ENCODE data around the gene HOXB13. TPM values are rescaled to one million over a fixed set of nuclear protein-coding genes. Genes with fewer than 3 reads are reported as not detected.

HOXB13 gene
- total and polyA plus RNA-seq, 8 donors, result 0.15 to 0.29 TPM; not detected in 6

DNA sequence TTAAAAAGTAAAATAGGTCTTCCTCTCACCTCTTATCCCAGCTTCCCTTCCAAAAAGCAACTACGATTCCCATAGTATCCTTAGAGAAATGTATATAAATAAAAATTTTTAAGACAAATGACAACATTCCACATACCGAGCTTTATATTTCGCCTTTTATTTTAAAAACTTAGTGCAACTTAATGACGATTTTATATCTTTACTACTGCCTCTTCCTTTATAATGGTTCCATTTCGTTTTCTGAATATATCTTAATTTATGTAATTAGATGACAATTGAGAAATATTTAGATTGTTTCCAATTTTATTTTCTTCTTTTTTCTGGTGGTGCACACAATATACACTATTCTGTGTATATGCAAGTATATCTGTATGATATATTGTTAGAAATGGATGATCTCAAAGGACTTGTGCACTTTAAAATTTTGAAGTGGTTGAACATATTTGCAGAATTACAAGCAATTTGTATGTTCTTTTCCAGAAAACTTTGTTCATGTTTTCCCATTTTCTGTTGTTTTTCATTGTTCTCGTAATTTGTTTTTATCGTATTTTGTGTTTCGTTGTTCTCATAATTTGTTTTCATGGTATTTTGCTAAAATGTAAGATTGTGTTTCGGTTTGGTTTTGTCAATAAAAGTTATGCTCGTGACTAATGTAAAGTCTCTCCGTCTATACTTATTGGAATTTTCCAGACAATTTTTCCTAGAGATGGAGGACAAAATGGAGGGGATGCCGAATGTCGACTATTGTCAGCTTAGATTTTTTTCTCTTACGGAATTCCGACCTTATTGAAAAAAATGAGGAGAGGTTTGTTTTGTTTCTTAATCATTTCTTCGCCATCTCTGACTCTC, 20.4 kb upstream of the HOXB13 start:
- no peak overlapping the region for H3K4me3 ChIP-seq
- no peaks in the 10 kb centered on the region for H3K36me3 ChIP-seq
- DNase-seq, result no peak
- H3K9me3 ChIP-seq, result peaks cover 0 to 8% (median 0%) of the 10 kb centered on the region in 4 donors
- peaks cover 54 to 100% (median 99%) of the 10 kb centered on the region in 3 donors for H3K27me3 ChIP-seq
- 23 to 34% (median 26%) methylated on average over 16 of the region's 16 CpGs for WGBS, 5 donors
- peaks cover 0 to 15% (median 6%) of the 10 kb centered on the region in 4 donors for H3K4me1 ChIP-seq
- intact Hi-C loops (cut with DNase I; ENCODE audit: low total_unique reads), result no loop called here
- no peak overlapping the region for H3K27ac ChIP-seq
- TF ChIP-seq POLR2AphosphoS5 (IDR thresholded peaks at IDR 0.05), result no peak

DNA sequence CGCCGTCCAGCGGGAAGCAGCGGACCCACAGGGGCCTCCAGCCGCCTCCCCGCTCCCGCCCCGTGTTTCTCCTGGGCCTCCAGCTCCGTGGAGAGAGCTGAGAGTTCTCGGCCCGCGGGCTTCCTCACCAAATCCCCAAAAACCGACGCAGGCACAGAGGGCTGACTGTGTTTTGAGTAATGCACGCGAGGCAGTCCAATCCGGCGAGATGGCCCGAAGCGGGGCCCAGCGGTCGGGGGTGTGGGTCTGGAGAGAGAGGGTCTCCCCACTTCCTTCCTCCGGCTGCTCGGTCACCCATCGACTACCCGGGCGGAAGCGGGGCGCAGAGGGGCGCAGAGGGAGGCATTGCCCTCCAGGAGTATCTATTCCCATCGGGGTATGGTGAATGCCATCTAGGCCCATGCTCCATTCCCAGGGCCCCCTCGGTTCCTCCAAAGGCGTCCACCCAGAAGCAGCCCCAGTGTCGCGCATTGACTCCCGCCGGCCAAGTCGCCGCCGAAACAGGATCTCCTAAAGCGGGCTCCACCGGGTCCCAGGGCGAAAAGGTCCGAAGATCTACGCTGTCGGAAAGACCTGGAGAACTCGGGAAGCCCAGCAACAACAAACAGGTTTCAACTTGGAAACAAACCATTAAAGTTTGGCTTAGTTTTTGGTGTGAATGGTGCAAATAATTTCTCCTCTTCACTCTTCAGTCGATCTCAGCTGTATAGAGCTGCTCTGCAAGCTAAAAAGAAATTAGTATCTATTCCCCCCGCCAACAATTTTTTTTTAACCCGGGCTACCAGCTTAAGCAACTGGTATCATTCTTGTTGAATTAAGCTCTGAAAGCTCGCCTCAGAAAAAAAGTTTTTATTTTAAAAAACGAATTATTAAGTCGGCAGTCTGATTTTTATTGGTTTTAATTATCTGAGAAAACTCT, 19.2 kb upstream of the HOXB13 start:
- TF ChIP-seq, protein P1, sequence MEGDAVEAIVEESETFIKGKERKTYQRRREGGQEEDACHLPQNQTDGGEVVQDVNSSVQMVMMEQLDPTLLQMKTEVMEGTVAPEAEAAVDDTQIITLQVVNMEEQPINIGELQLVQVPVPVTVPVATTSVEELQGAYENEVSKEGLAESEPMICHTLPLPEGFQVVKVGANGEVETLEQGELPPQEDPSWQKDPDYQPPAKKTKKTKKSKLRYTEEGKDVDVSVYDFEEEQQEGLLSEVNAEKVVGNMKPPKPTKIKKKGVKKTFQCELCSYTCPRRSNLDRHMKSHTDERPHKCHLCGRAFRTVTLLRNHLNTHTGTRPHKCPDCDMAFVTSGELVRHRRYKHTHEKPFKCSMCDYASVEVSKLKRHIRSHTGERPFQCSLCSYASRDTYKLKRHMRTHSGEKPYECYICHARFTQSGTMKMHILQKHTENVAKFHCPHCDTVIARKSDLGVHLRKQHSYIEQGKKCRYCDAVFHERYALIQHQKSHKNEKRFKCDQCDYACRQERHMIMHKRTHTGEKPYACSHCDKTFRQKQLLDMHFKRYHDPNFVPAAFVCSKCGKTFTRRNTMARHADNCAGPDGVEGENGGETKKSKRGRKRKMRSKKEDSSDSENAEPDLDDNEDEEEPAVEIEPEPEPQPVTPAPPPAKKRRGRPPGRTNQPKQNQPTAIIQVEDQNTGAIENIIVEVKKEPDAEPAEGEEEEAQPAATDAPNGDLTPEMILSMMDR (IDR thresholded peaks at IDR 0.05), result no peak
- no peak for TF ChIP-seq POLR2AphosphoS5 (IDR thresholded peaks at IDR 0.05)
- no peak for TF ChIP-seq POLR2A (IDR thresholded peaks at IDR 0.05)
- no peak for TF ChIP-seq EP300 (IDR thresholded peaks at IDR 0.05)
- 7 to 16% (median 12%) methylated on average over 22 to 53 of the region's 53 CpGs for WGBS, 5 donors
- H3K27me3 ChIP-seq, result peaks cover 47 to 100% (median 97%) of the 10 kb centered on the region in 3 donors
- peaks cover 0 to 8% (median 0%) of the 10 kb centered on the region in 4 donors for H3K9me3 ChIP-seq
- DNase-seq, result no peak
- H3K4me1 ChIP-seq, result peaks cover 0 to 9% (median 2%) of the 10 kb centered on the region in 4 donors
- intact Hi-C loops (cut with DNase I; ENCODE audit: low total_unique reads), result no loop called here
- no peak overlapping the region for H3K27ac ChIP-seq
- H3K4me3 ChIP-seq, result no peak overlapping the region
- H3K36me3 ChIP-seq, result no peaks in the 10 kb centered on the region

DNA sequence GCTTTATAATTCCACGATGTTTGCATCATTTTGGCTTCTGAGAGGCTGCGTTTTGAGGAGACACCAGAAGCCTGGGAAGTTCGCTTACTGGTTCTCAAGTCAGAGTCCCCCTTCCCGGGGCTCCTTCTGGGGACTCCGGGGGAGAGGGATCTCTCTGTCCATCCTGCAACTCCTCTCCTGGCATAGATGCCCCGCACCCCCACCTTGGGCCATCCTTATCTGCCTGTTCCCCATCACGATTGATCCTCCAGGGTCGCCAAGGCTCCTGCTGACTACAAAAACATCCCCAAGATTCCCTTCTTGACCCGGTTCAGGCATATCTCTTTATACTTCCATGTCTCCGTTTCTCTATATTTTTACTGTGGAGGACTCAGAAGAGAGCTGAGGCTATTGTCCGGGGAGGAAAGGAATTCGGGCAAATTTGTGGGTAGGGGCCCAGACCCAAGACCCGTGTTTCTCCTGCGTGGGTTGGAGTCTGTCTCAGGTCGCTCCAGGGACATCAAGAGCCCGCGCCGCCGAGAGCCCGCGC, 18.4 kb upstream of the HOXB13 start:
- Histone ChIP-seq H3K4me1 (peaks cover 0 to 5% (median 0%) of the 10 kb centered on the region in 4 donors), H3K36me3 (no peaks in the 10 kb centered on the region), H3K27ac (no peak overlapping the region), H3K27me3 (peaks cover 40 to 100% (median 96%) of the 10 kb centered on the region in 3 donors), H3K4me3 (no peak overlapping the region), H3K9me3 (peaks cover 0 to 8% (median 0%) of the 10 kb centered on the region in 4 donors)
- TF ChIP-seq POLR2A (IDR thresholded peaks at IDR 0.05), result no peak
- no peak for TF ChIP-seq POLR2AphosphoS5 (IDR thresholded peaks at IDR 0.05)
- TF ChIP-seq, protein P1 (IDR thresholded peaks at IDR 0.05), result no peak
- no peak for TF ChIP-seq EP300 (IDR thresholded peaks at IDR 0.05)
- intact Hi-C loops (cut with DNase I; ENCODE audit: low total_unique reads), result no loop called here
- DNase-seq, result no peak
- 4 to 9% (median 6%) methylated on average over 17 to 21 of the region's 21 CpGs for WGBS, 5 donors

DNA sequence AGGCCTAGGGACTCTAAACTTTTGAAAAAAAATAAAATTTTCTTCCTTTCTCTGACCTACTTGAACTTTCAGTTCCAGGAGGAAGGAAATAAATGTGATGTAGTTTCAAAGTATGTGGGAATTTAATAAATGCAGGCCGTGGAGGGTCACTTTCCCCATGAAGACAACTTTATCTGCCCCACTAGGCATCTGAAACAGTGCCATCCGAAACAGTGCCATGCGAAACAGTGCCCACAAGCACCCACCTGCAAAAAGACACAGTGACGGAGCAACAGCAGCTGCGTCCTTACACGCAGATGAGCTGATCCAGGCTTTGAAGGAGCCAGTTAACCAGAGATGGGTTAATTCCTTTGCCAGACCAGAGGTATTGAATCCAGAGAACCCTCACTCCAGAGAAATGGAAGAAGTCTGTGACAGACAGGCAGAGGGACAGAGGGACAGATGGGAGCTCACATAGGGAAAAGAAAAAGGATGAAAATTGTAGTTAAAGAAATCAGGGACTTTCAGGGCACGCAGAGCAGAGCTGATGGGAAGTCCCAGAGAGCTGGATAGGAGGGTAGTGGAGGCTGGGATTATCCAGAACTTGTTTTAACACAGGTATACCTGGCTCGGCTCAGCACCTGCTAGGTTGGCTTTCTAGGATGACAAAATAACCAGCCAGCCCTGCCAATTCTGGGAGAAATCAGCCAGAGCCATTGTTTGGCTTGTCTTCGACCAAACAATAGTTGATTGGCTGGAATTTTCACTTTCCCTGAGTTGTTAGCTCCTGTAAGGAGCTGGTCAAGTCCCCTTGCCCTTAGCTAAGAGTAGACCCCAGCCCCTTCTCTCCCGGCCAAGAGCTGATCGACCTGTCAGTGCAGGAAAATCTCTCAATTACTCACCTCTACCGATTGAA, 17.1 kb upstream of the HOXB13 start:
- 14 to 23% (median 17%) methylated on average over 12 of the region's 12 CpGs for WGBS, 5 donors
- DNase-seq, result no peak
- H3K4me3 ChIP-seq, result no peak overlapping the region
- intact Hi-C loops (cut with DNase I; ENCODE audit: low total_unique reads), result no loop called here
- no peak overlapping the region for H3K27ac ChIP-seq
- H3K4me1 ChIP-seq, result peaks cover 0 to 5% (median 0%) of the 10 kb centered on the region in 4 donors
- peaks cover 0 to 8% (median 0%) of the 10 kb centered on the region in 4 donors for H3K9me3 ChIP-seq
- TF ChIP-seq, protein P1 (IDR thresholded peaks at IDR 0.05), result no peak
- TF ChIP-seq EP300 (IDR thresholded peaks at IDR 0.05), result no peak
- TF ChIP-seq POLR2A (IDR thresholded peaks at IDR 0.05), result no peak
- no peak for TF ChIP-seq POLR2AphosphoS5 (IDR thresholded peaks at IDR 0.05)
- H3K27me3 ChIP-seq, result peaks cover 45 to 100% (median 96%) of the 10 kb centered on the region in 3 donors
- H3K36me3 ChIP-seq, result no peaks in the 10 kb centered on the region

All from stomach (tissue), 9 donors.